Activated CD4-positive, alpha-beta T cell treated with anti-CD3 and anti-CD28 coated beads for 24 hours (primary cell): Measurements from ENCODE around the gene NT5E.
"Not testable (repeated sequence)": the region's sequence is repeated elsewhere in the genome, so short reads cannot be mapped to it uniquely, and the experiment has no call there.

Source experiments
- DNase-seq, 2 donors: peaks; one replicate each; pipeline ENCODE4 v3.0.0-alpha.2; 2020; ENCODE audit warnings: low read depth in 2 of 2

NT5E gene

DNA sequence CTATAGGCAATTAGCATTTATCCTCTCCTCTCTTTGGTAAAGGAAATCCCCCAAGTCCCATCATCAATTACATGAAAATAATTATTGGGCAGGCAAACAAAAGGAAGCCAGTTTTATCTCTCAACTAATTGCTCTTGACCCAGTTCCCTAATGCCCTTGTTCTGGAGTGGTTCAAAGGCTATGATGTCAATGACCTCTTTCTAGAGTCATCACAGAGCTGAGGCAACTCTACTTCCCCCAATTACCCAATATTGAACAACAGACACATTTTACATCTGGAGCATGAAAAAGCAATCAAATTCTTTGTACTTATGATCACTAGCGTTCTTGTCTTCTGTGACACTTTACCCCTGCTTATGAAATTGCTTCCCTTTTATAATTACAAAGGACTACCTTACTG is 43.5 kb downstream of the NT5E start:
- DNase-seq = no peak

DNA sequence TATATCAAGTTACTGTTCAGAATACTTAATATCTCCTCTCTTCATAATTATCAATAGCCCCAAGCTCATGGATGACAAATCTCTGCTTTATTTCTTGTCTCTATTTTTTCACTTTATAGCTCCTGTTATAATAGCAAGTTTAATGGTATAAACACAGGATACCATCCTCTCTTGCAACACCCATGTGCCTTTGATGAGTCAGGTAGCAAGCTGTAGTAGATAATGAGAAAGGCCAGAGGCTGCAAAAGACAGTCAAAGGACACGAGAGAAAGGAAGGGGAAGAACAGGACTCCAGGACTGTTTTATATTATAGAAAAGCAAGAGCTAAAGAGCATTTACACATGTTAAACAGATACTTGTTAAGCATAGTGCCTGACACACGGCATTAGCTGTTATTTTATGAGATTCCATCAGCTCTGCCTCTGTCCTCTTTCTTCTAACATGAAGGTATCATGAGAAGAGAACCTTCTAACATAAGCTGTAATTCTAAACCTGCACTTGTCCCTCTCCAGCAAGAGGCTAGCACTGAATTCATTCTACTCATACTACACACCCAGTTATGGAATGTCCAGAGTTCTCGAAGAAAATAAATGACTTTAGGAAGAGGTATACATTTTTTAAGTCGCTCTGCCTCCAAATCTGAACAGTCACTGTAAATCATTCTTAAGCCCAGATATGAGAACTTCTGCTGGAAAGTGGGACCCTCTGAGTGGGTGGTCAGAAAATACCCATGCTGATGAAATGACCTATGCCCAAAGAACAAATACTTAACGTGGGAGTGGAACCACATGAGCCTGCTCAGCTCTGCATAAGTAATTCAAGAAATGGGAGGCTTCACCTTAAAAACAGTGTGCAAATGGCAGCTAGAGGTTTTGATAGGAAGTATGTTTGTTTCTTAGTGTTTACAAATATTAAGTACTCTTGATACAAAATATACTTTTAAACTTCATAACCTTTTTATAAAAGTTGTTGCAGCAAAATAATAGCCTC is 45.0 kb downstream of the NT5E start:
- no peak for DNase-seq

DNA sequence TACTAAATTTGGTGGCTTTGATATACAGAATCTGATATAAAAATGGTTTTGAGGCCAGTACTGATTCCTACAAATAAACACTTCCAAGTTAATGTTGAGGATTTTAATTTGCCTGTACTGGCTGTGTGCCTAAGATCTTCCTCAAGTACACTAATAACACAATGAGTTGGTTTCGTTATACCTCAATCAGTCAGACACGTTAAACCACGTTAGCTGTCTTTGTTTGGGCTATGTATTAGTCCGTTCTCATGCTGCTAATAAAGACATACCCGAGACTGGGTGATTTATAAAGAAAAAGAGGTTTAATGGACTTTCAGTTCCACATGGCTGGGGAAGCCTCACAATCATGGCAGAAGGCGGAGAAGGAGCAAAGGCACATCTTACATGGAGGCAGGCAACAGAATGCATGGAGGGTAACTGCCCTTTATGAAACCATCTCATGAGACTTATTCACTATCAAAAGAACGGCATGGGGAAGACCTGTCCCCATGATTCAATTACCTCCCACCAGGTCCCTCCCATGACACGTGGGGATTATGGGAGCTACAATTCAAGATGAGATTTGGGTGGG is 46.2 kb downstream of the NT5E start:
- no peak for DNase-seq

DNA sequence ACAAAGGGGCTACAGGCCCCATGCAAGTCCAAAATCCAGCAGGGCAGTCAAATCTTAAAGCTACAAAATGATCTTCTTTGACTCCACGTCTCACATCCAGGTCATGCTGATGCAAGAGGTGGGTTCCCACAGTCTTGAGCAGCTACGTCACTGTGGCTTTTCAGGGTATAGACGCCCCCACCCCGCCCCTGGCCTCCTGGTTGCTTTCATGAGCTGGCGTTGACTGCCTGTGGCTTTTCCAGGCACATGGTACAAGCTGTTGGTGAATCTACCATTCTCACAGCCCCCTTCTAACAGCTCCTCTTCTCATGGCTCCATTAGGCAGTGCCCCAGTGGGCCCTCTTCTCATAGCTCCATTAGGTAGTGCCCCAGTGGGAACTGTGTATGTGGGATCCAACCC is 47.0 kb downstream of the NT5E start:
- no peak for DNase-seq

DNA sequence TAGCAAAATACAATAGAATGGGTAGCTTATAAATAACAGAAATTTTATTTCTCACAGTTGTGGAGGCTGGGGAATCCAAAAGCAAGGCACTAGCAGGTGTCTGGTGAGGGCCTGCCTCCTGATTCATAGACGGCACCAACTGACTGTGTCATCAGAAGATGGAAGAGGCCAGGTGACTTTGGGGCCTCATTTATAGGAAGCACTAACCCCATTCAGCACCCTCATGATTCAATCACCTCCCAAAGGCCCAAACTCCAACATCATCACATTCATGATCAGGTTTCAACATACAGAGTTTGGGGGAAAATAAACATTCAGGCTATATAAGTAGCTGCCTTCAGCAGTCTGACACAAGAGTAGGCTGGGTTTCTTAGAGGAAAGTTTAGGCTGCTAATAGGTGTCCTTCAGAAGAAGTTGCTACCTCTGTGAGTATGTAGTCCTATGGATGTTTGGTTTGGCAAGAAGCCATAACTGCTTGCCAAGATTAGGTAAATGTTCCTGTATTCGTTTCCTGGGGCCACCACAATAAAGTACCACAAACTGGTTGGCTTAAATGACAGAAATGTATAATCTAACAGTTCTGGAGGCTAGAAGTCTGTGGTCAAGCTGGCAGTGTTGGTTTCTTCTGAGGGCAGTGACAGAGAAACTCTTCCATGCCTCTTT is 48.8 kb downstream of the NT5E start:
- no peak for DNase-seq

DNA sequence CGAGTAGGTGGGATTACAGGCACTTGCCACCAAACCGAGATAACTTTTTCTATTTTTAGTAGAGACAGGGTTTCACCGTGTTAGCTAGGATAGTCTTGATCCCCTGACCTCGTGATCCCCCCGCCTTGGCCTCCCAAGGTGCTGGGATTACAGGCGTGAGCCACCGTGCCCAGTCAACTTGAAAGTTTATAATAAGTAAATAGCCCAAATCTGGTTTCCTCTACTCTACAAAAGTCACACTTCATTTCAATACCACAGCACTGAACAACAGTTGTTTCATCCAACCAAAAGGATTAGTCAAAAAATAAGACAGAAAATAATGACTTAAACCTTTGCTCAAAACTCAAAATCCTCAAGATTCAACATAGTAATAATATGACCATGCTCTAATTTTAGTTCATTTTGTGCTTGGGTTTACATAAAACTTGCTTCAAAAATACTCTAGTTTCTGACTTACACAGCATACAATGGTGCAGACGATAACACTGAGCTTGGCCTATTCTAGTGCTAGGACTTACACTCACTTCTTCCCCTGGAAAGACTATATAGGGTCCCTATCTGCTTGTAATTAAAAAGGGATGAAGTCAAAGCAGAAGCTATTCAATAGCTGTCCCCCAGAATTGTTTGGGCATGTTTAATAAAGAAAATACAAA is 56.7 kb downstream of the NT5E start:
- DNase-seq = no peak

DNA sequence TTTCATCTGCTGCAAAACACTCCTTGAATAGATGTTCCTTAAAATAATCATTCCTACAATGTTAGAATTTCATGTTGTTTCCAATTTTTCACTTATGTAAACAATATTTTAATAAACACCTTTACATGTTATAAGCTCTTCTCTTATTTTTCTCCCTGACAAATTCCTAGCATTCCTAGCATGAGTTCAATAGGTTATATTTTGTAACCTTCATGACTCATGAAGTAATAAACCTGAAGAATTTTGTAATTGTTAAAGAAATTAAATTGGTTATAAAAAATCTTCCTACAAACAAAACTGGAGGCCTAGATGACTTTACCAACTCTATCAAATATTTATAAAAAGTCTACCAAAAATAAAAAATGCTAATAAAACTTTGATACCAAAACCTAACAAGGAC is 66.3 kb downstream of the NT5E start:
- DNase-seq = no peak

DNA sequence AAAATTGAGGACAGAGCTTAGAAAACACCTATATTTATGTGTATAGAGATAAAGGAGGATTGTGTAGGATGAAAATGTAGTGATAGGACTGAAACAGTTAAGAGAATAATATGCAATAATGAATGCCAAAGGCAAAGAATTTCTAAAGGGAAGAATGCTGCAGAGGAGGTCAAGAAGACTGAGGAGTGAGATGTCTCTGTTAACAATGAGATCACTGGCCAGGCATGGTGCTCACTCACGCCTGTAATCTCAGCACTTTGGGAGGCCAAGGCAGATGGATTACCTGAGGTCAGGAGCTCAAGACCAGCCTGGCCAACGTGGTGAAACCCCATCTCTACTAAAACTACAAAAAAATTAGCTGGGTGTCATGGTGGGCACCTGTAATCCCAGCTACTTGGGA is 74.4 kb downstream of the NT5E start:
- not testable (repeated sequence) for DNase-seq

DNA sequence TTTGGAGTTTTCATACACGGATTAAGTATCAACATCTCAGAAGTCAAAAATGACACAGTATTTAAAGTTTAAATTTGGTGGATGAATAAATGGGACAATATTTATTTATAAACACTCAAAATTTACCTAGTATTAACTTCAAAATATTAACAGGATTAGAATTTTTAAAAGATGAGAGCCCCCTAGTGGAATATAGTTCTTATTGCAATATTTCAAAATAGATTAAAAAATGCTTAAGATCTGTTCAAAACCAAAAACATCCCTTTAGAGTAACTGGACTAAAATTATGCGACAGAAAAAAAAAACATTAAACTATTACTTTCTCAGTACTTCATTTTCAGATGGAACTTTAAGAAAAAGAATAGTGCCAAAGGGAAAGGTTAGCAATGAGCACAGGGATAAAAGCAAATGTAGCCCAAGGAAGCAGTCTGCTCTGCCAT is 87.2 kb downstream of the NT5E start:
- DNase-seq = no peak

DNA sequence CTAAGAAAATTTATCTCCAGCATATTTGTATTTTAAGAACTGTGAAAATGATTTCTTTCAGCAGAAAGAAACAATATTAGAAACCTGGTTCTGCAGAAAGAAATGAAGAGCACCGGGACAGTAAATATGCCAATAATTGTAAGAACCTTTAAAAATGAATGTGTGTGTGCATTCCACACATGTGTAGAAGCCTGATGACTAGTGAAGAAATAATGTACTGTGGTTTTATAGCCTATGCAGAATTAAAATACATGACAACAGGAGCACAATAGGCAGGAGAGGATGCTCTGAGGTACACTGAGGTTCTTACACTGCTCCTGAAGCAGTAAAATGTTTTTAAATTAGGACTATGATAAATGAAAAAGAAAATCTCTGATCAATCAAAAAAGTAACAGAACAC is 94.9 kb downstream of the NT5E start:
- DNase-seq = no peak
